Measurements from ENCODE around the gene TMEM214. TPM values are rescaled to one million over a fixed set of nuclear protein-coding genes. Genes with fewer than 3 reads are reported as not detected.

Gene TMEM214
- total and polyA plus RNA-seq, 2 of the 8 experiments (the other 6 are each of a cell fraction or from before 2014, with no cell fraction given) = 49.7 to 71.0 TPM

DNA sequence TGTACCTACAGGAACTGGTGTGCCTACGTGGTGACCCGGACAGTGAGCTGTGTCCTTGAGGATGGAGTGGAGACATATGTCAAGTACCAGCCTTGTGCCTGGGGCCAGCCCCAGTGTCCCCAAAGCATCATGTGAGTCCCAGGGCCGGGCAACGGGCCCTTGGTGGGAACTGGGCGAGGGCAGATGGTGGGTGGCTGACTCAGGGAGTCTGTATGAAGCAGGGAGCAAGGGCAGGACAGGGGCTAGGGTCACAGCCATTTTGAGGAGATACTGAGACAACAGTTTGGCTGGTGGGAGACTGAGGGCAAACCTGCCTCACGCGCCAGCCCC lies 47.3 kb downstream of the TMEM214 start (continued):
- no peak for TF ChIP-seq TEAD4 (IDR thresholded peaks at IDR 0.05; ENCODE audit: low read depth, low read length)
- no peak for TF ChIP-seq FOSL1 (IDR thresholded peaks at IDR 0.05; ENCODE audit: insufficient read depth, low read depth, low read length)
- TF ChIP-seq SIRT6 (IDR thresholded peaks at IDR 0.05; ENCODE audit: low read length) = no peak
- TF ChIP-seq TAF1 (IDR thresholded peaks at IDR 0.05; ENCODE audit: low read depth, low read length) = no peak

All from H1 (cell line).